ENCODE data around the gene BCL2L2. TPM values are rescaled to one million over a fixed set of nuclear protein-coding genes. Genes with fewer than 3 reads are reported as not detected.
A peak's percentile ranks its signal among the peaks of the same experiment; 100 is the strongest.

Gene BCL2L2
- total and polyA plus RNA-seq, 10 of the 15 experiments (the other 5 are each of a cell fraction or from before 2014, with no cell fraction given) = 1.4 to 14.7 (median 7.1) TPM

DNA sequence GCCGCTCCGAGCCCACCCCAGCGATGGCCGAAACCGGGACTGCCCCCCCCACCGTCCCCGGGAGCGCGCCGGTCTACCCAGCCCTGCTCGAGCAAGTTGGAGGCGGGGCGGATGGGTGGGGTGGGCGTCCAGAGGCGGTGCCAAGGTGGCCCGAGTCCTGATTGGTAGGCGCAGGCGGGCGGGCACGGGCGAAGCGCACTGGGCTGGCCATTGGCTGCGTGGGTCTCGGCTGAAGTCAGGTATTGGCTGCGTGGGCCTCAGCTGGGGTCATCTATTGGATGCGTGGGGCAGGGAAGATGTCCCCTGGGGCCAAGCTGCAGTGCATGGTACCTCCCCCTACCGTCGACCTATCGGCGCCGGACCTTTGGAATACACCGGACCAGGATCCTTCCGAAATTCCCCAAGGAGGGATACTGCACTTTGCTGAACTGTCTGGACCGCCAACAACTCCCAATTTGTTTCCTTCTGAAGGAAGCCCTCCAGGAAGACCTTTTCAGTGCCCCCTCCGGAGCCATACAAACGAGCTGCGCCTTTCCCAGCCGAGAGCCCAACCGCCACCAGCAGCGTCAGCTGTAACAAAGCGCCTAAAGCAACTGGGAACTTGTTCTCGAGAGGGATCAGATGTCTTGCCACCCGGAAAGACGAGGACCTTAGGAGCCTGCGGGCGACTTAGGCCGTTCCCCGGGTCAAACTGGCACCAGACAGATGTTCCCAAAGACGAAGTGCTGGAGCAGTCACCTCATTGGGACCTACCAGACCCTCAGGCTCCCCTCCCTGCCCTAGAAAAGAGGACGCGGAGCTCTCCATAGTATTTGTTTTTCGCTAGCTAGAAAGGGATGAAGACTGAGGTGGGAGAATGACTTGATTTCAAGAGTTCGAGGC lies 20.4 kb upstream of the BCL2L2 start, which contains the start of gene HOMEZ (continued):
- TF ChIP-seq, protein P1, sequence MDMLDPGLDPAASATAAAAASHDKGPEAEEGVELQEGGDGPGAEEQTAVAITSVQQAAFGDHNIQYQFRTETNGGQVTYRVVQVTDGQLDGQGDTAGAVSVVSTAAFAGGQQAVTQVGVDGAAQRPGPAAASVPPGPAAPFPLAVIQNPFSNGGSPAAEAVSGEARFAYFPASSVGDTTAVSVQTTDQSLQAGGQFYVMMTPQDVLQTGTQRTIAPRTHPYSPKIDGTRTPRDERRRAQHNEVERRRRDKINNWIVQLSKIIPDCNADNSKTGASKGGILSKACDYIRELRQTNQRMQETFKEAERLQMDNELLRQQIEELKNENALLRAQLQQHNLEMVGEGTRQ (IDR thresholded peaks at IDR 0.05; ENCODE audit: borderline replicate concordance, low read depth, low read length) = peak; percentile 10; the same call in 1 of the 2 replicates
- TF ChIP-seq CREM (IDR thresholded peaks at IDR 0.05; ENCODE audit: low read depth) (peak; percentile 15; the same call in 1 of the 2 replicates), PAX5 (IDR thresholded peaks at IDR 0.05; ENCODE audit: borderline replicate concordance, low read depth, low read length) (peak; percentile 8; the same call in 1 of the 2 replicates), STAT1 (conservative IDR thresholded peaks at IDR 0.05) (0 out of 2 replicates have a peak, but pooled peaks have one; percentile 32), MEF2B (IDR thresholded peaks at IDR 0.05; ENCODE audit: partially characterized antibody, poor library complexity, severe bottlenecking) (peak; percentile 99), CHD2 (IDR thresholded peaks at IDR 0.05; ENCODE audit: borderline replicate concordance, low read depth, low read length) (peak; percentile 96), ZBED1 (IDR thresholded peaks at IDR 0.05; ENCODE audit: borderline replicate concordance) (no peak), HDGF (IDR thresholded peaks at IDR 0.05) (peak; percentile 95), FOXK2 (IDR thresholded peaks at IDR 0.05) (peak; percentile 47; the same call in 1 of the 2 replicates), NR2C1 (IDR thresholded peaks at IDR 0.05) (peak; percentile 44; the same call in 1 of the 2 replicates), NR2F1 (conservative IDR thresholded peaks at IDR 0.05) (0 out of 2 replicates have a peak, but pooled peaks have one; percentile 26), YBX1 (IDR thresholded peaks at IDR 0.05) (no peak), SMAD1 (IDR thresholded peaks at IDR 0.05; ENCODE audit: low read depth, partially characterized antibody) (no peak), CBX5 (IDR thresholded peaks at IDR 0.05; ENCODE audit: low read depth) (no peak), ZZZ3 (IDR thresholded peaks at IDR 0.05; ENCODE audit: control insufficient read depth, insufficient read length, low read depth) (no peak), SMARCA5 (IDR thresholded peaks at IDR 0.05) (no peak), TCF12 (IDR thresholded peaks at IDR 0.05; ENCODE audit: low read depth, low read length) (0 out of 2 replicates have a peak, but pooled peaks have one; percentile 2)
- TF ChIP-seq, protein P2, sequence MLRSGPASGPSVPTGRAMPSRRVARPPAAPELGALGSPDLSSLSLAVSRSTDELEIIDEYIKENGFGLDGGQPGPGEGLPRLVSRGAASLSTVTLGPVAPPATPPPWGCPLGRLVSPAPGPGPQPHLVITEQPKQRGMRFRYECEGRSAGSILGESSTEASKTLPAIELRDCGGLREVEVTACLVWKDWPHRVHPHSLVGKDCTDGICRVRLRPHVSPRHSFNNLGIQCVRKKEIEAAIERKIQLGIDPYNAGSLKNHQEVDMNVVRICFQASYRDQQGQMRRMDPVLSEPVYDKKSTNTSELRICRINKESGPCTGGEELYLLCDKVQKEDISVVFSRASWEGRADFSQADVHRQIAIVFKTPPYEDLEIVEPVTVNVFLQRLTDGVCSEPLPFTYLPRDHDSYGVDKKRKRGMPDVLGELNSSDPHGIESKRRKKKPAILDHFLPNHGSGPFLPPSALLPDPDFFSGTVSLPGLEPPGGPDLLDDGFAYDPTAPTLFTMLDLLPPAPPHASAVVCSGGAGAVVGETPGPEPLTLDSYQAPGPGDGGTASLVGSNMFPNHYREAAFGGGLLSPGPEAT (IDR thresholded peaks at IDR 0.05; ENCODE audit: low read depth) = peak; percentile 87
- TF ChIP-seq, protein P3, sequence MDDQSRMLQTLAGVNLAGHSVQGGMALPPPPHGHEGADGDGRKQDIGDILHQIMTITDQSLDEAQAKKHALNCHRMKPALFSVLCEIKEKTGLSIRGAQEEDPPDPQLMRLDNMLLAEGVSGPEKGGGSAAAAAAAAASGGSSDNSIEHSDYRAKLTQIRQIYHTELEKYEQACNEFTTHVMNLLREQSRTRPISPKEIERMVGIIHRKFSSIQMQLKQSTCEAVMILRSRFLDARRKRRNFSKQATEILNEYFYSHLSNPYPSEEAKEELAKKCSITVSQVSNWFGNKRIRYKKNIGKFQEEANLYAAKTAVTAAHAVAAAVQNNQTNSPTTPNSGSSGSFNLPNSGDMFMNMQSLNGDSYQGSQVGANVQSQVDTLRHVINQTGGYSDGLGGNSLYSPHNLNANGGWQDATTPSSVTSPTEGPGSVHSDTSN (IDR thresholded peaks at IDR 0.05; ENCODE audit: insufficient replicate concordance, low read depth, low read length) = peak; percentile 40
- TF ChIP-seq, protein P4, sequence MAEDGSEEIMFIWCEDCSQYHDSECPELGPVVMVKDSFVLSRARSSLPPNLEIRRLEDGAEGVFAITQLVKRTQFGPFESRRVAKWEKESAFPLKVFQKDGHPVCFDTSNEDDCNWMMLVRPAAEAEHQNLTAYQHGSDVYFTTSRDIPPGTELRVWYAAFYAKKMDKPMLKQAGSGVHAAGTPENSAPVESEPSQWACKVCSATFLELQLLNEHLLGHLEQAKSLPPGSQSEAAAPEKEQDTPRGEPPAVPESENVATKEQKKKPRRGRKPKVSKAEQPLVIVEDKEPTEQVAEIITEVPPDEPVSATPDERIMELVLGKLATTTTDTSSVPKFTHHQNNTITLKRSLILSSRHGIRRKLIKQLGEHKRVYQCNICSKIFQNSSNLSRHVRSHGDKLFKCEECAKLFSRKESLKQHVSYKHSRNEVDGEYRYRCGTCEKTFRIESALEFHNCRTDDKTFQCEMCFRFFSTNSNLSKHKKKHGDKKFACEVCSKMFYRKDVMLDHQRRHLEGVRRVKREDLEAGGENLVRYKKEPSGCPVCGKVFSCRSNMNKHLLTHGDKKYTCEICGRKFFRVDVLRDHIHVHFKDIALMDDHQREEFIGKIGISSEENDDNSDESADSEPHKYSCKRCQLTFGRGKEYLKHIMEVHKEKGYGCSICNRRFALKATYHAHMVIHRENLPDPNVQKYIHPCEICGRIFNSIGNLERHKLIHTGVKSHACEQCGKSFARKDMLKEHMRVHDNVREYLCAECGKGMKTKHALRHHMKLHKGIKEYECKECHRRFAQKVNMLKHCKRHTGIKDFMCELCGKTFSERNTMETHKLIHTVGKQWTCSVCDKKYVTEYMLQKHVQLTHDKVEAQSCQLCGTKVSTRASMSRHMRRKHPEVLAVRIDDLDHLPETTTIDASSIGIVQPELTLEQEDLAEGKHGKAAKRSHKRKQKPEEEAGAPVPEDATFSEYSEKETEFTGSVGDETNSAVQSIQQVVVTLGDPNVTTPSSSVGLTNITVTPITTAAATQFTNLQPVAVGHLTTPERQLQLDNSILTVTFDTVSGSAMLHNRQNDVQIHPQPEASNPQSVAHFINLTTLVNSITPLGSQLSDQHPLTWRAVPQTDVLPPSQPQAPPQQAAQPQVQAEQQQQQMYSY (CRISPR knock-in tag; IDR thresholded peaks at IDR 0.05) = no peak

Data from GM12878 (cell line).